Uterus (tissue), 4 donors: ENCODE measurements around the gene TOX3. TPM values are rescaled to one million over a fixed set of nuclear protein-coding genes. Genes with fewer than 3 reads are reported as not detected.

Experiments used
- DNase-seq, 2 donors: peaks; one replicate each; pipeline ENCODE4 v3.0.0-alpha.2; 2019 to 2020
- H3K27ac ChIP-seq, 2 donors: fragments of 200-600 bp; sonication (generic); 1 replicate in 1 of 2; 2 replicates in 1 of 2; pipeline ENCODE4 v1.5.1; 2016 to 2018
- H3K27me3 ChIP-seq, 2 donors: fragments of 200-600 bp; sonication (generic); one replicate each; pipeline ENCODE4 v1.5.1; 2018 to 2019; ENCODE audit warnings: control low read depth in 1 of 2
- H3K36me3 ChIP-seq, 2 donors: fragments of 200-600 bp; sonication (generic); one replicate each; pipeline ENCODE4 v1.5.1; 2019; ENCODE audit warnings: control low read depth in 1 of 2
- H3K4me1 ChIP-seq, 2 donors: fragments of 200-600 bp; sonication (generic); one replicate each; pipeline ENCODE4 v1.5.1; 2018 to 2019; ENCODE audit warnings: control low read depth in 1 of 2
- H3K4me3 ChIP-seq, 2 donors: fragments of 200-600 bp; sonication (generic); 1 replicate in 1 of 2; 2 replicates in 1 of 2; pipeline ENCODE4 v1.5.1; 2018 to 2019; ENCODE audit warnings: mild to moderate bottlenecking in 1 of 2
- H3K9me3 ChIP-seq, 2 donors: fragments of 200-600 bp; sonication (generic); one replicate each; pipeline ENCODE4 v1.5.1; 2019; ENCODE audit warnings: control low read depth in 1 of 2
- CTCF ChIP-seq, 4 experiments: fragments of 200-600 bp in 2 of 4; fragments of 450-650 bp in 2 of 4; sonication (generic) in 2 of 4; IDR thresholded peaks; one replicate each; pipeline ENCODE4 v1.5.1; 2016 to 2019; ENCODE audit warnings: antibody characterized with exemption in 4 of 4, mild to moderate bottlenecking in 2 of 4, moderate library complexity in 1 of 4
- POLR2A ChIP-seq, 2 donors: fragments of 450-650 bp; IDR thresholded peaks; one replicate each; pipeline ENCODE4 v1.6.1; 2016; ENCODE audit warnings: antibody characterized with exemption in 2 of 2, mild to moderate bottlenecking in 1 of 2, moderate library complexity in 1 of 2
- intact Hi-C: fragments of 100-400 bp; cut with DNase I; formaldehyde crosslinking; loops from one replicate; pipeline ENCODE4 v1.15.1; 2023; ENCODE audit warnings: low total_unique reads
- total RNA-seq, 4 donors: library from RNA; depleted of rRNA in 3 of 4; stranded (reverse); fragments of >200 nt in 3 of 4; gene quantifications; one replicate each; pipeline versions ENCODE4 v1.1.0 to v1.2.4, GENCODE V29; 2014 to 2023
- donor health status: DM: yes; HTN: yes; CAD: no.

The TOX3 gene
- total RNA-seq, 4 donors from 2014 or later = 0.55 to 1.2 TPM; not detected in 2

DNA sequence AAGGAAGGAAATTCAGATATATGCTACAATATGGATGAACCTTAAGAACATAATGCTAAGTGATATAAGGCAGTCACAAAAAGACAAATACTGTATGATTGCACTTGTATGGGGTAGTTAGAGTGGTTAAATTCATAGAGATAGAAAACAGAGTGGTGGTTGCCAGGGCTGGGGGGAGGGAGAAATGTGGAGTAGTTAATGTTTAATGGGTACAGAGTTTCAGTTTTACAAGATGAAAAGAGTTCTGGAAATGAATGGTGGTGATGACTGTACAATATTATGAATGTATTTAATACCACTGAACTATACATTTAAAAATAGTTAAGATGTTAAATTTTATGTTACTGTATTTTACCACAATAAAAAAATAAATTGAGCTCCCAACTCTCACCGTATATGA, 157.9 kb downstream of the TOX3 start:
- Histone ChIP-seq H3K4me1 (no peaks in the 10 kb centered on the region), H3K4me3 (no peak overlapping the region), H3K27ac (no peak overlapping the region), H3K27me3 (no peaks in the 10 kb centered on the region), H3K9me3 (no peaks in the 10 kb centered on the region), H3K36me3 (no peaks in the 10 kb centered on the region)
- DNase-seq = no peak
- TF ChIP-seq CTCF (IDR thresholded peaks at IDR 0.05) = no peak
- no peak for TF ChIP-seq POLR2A (IDR thresholded peaks at IDR 0.05)
- intact Hi-C loops = no loop called here
